Measurements from ENCODE around the gene SCTR.

The SCTR gene

GRCh38 chr2:119474371-119475224, 49.7 kb downstream of the SCTR start:
- no peak for DNase-seq (ENCODE audit: low read depth in 1 of 2, low spot score in 1 of 2)
- no peak for TF ChIP-seq REST (IDR thresholded peaks at IDR 0.05; ENCODE audit: insufficient replicate concordance, low read depth)
- TF ChIP-seq CTCF (IDR thresholded peaks at IDR 0.05; ENCODE audit: insufficient read depth, low read length): no peak
- TF ChIP-seq SPI1 (IDR thresholded peaks at IDR 0.05; ENCODE audit: borderline replicate concordance, low read depth): no peak
- no peak for TF ChIP-seq GABPA (IDR thresholded peaks at IDR 0.05; ENCODE audit: low read depth)
- no peak for TF ChIP-seq POLR2AphosphoS5 (IDR thresholded peaks at IDR 0.05; ENCODE audit: low read depth)
- no peak overlapping the region for H3K27ac ChIP-seq (replicated peaks)
- no peak overlapping the region for H3K4me3 ChIP-seq (replicated peaks; ENCODE audit: insufficient read depth, low read length)
- no peaks in the 10 kb centered on the region for H3K27me3 ChIP-seq (ENCODE audit: insufficient read depth, poor library complexity, severe bottlenecking)

GRCh38 chr2:119473621-119474370, 50.5 kb downstream of the SCTR start:
- H3K27me3 ChIP-seq (ENCODE audit: insufficient read depth, poor library complexity, severe bottlenecking): no peaks in the 10 kb centered on the region
- no peak overlapping the region for H3K4me3 ChIP-seq (replicated peaks; ENCODE audit: insufficient read depth, low read length)
- H3K27ac ChIP-seq (replicated peaks): no peak overlapping the region
- no peak for DNase-seq (ENCODE audit: low read depth in 1 of 2, low spot score in 1 of 2)
- no peak for TF ChIP-seq GABPA (IDR thresholded peaks at IDR 0.05; ENCODE audit: low read depth)
- no peak for TF ChIP-seq POLR2AphosphoS5 (IDR thresholded peaks at IDR 0.05; ENCODE audit: low read depth)
- no peak for TF ChIP-seq CTCF (IDR thresholded peaks at IDR 0.05; ENCODE audit: insufficient read depth, low read length)
- TF ChIP-seq SPI1 (IDR thresholded peaks at IDR 0.05; ENCODE audit: borderline replicate concordance, low read depth): no peak
- TF ChIP-seq REST (IDR thresholded peaks at IDR 0.05; ENCODE audit: insufficient replicate concordance, low read depth): no peak

- Histone ChIP-seq H3K27ac (replicated peaks) (no peak overlapping the region), H3K4me3 (replicated peaks; ENCODE audit: insufficient read depth, low read length) (no peak overlapping the region), H3K27me3 (ENCODE audit: insufficient read depth, poor library complexity, severe bottlenecking) (no peaks in the 10 kb centered on the region)
- TF ChIP-seq GABPA (IDR thresholded peaks at IDR 0.05; ENCODE audit: low read depth): no peak
- no peak for TF ChIP-seq POLR2AphosphoS5 (IDR thresholded peaks at IDR 0.05; ENCODE audit: low read depth)
- TF ChIP-seq SPI1 (IDR thresholded peaks at IDR 0.05; ENCODE audit: borderline replicate concordance, low read depth): no peak
- no peak for TF ChIP-seq CTCF (IDR thresholded peaks at IDR 0.05; ENCODE audit: insufficient read depth, low read length)
- no peak for TF ChIP-seq REST (IDR thresholded peaks at IDR 0.05; ENCODE audit: insufficient replicate concordance, low read depth)
- DNase-seq (ENCODE audit: low read depth in 1 of 2, low spot score in 1 of 2): no peak
These were observed 51.5 kb downstream of the SCTR start for GRCh38 chr2:119472749-119473148.
